Panc1 (cell line): ENCODE results near the gene CREB3L1.

Experiments
- TCF7L2 ChIP-seq: IDR thresholded peaks from 2 replicates; pipeline ENCODE4 v1.6.1; 2011; ENCODE audit warnings: mild to moderate bottlenecking, low read depth, low read length, inconsistent platforms
- TF ChIP-seq, protein P1 (sequence below): fragments of 450-650 bp; IDR thresholded peaks from 2 replicates; pipeline ENCODE4 v1.5.1; 2017; ENCODE audit warnings: mild to moderate bottlenecking

DNA sequence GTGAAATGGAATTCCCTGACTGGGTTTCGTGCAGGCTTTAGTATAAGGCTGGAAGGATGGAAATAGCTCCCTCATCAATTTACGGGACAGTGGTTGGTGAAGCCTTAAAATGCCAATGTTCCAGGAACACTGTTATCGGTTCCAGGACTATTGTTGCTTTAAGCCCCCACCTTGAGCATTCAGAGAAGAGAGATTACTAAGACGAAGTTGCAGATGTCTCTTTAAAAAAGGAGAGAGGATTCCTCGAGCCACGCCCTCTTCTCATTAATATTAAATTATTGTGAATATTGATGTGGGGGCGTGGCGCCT lies 195 bp upstream of the CREB3L1 start:
- TF ChIP-seq TCF7L2 = no peak
- TF ChIP-seq, protein P1, sequence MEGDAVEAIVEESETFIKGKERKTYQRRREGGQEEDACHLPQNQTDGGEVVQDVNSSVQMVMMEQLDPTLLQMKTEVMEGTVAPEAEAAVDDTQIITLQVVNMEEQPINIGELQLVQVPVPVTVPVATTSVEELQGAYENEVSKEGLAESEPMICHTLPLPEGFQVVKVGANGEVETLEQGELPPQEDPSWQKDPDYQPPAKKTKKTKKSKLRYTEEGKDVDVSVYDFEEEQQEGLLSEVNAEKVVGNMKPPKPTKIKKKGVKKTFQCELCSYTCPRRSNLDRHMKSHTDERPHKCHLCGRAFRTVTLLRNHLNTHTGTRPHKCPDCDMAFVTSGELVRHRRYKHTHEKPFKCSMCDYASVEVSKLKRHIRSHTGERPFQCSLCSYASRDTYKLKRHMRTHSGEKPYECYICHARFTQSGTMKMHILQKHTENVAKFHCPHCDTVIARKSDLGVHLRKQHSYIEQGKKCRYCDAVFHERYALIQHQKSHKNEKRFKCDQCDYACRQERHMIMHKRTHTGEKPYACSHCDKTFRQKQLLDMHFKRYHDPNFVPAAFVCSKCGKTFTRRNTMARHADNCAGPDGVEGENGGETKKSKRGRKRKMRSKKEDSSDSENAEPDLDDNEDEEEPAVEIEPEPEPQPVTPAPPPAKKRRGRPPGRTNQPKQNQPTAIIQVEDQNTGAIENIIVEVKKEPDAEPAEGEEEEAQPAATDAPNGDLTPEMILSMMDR = no peak
